ENCODE results near the gene IDH3G.
"Not testable (repeated sequence)": the region's sequence is repeated elsewhere in the genome, so short reads cannot be mapped to it uniquely, and the experiment has no call there.

Gene IDH3G

GRCh38 chrX:153821066-153821465 is 26.9 kb upstream of the IDH3G start:
- no peak for DNase-seq (ENCODE audit: low read depth)
- TF ChIP-seq CTCF (IDR thresholded peaks at IDR 0.05; ENCODE audit: control insufficient read depth, extremely low read depth, insufficient read depth): no peak
- no peak overlapping the region for H3K4me3 ChIP-seq (ENCODE audit: low read depth, low read length)

- no peak for TF ChIP-seq CTCF (IDR thresholded peaks at IDR 0.05; ENCODE audit: control insufficient read depth, extremely low read depth, insufficient read depth)
- no peak for DNase-seq (ENCODE audit: low read depth)
- no peak overlapping the region for H3K4me3 ChIP-seq (ENCODE audit: low read depth, low read length)
These were observed 26.4 kb upstream of the IDH3G start for GRCh38 chrX:153820601-153821000.

- TF ChIP-seq CTCF (IDR thresholded peaks at IDR 0.05; ENCODE audit: control insufficient read depth, extremely low read depth, insufficient read depth): no peak
- no peak for DNase-seq (ENCODE audit: low read depth)
- 0 out of 2 replicates have a peak overlapping the region, but pooled peaks have one; percentile 15 for H3K4me3 ChIP-seq (ENCODE audit: low read depth, low read length)
These were observed 25.3 kb upstream of the IDH3G start for GRCh38 chrX:153819384-153820040.

GRCh38 chrX:153818571-153819383 is 24.6 kb upstream of the IDH3G start:
- no peak for TF ChIP-seq CTCF (IDR thresholded peaks at IDR 0.05; ENCODE audit: control insufficient read depth, extremely low read depth, insufficient read depth)
- no peak for DNase-seq (ENCODE audit: low read depth)
- 0 out of 2 replicates have a peak overlapping the region, but pooled peaks have one; percentile 15 for H3K4me3 ChIP-seq (ENCODE audit: low read depth, low read length)

- H3K4me3 ChIP-seq (ENCODE audit: low read depth, low read length); DNase-seq (ENCODE audit: low read depth): not testable (repeated sequence)
These were observed 23.9 kb upstream of the IDH3G start for GRCh38 chrX:153818064-153818463.

DNA sequence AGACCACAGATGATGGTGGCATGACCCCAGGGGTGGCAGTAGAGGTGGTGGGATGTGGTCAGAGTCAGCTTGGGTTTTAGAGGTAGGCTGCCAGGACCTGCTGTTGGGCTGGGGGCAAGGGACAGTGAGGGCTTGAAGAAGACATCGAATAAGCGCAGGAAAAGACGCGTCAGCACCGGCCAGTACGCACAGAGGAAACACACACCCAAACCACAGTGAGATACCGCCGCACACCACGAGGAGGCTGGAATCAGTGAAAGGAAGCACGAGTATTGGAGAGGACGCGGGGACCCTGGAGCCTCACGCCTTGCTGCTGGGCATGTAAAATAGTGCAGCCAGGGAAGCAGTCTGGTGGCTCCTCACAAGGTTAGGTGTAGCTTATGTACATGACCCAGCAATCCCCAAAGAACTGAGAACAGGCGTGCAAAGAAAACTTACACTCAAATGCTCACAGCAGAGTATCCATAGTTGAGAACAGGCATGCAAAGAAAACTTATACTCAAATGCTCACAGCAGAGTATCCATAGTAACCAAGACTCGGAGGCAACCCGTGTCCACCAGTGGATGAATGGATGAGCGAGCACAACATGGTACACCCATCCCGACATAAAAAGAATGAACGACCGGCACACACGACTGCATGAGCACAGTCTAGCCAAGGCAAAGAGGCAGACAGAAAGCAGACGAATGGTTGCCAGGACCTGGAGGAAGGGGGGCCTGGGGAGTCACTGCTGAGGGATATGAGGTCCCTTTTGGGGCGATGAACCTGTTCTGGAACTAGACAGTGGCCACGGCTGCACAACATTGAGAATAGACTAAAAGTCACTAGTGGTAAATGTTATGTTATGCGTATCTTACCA is 22.9 kb upstream of the IDH3G start:
- DNase-seq (ENCODE audit: low read depth): no peak

More for the DNA sequence above, 22.9 kb upstream of the IDH3G start:
- H3K4me3 ChIP-seq (ENCODE audit: low read depth, low read length): no peak overlapping the region
- no peak for TF ChIP-seq CTCF (IDR thresholded peaks at IDR 0.05; ENCODE audit: control insufficient read depth, extremely low read depth, insufficient read depth)
